MG63 (cell line): ENCODE results near the gene TEX9. TPM values are rescaled to one million over a fixed set of nuclear protein-coding genes. Genes with fewer than 3 reads are reported as not detected.
"Not testable (repeated sequence)": the region's sequence is repeated elsewhere in the genome, so short reads cannot be mapped to it uniquely, and the experiment has no call there.

ENCODE experiments used
- DNase-seq: peaks from one replicate; pipeline ENCODE4 v3.0.0-alpha.2; 2020
- H3K27me3 ChIP-seq: fragments of 250-450 bp; sonication (Bioruptor Pico); 2 replicates; pipeline ENCODE4 v1.5.1; 2020; ENCODE audit warnings: mild to moderate bottlenecking, moderate library complexity
- H3K36me3 ChIP-seq: fragments of 250-450 bp; sonication (Bioruptor Pico); 2 replicates; pipeline ENCODE4 v1.5.1; 2020; ENCODE audit warnings: mild to moderate bottlenecking, moderate library complexity
- H3K4me3 ChIP-seq: fragments of 250-450 bp; sonication (Bioruptor Pico); 2 replicates; pipeline ENCODE4 v1.5.1; 2020; ENCODE audit warnings: mild to moderate bottlenecking, moderate library complexity
- H3K9me3 ChIP-seq: fragments of 250-450 bp; sonication (Bioruptor Pico); 2 replicates; pipeline ENCODE4 v1.5.1; 2020; ENCODE audit warnings: mild to moderate bottlenecking, moderate library complexity
- total RNA-seq: library from RNA; depleted of rRNA; stranded (reverse); fragments of >200 nt; shearing (Covaris generic); gene quantifications from 2 replicates; pipeline ENCODE4 v1.2.3, GENCODE V29; 2014; ENCODE audit warnings: low replicate concordance; rRNA removed

TEX9 gene
- total RNA-seq, result 4.3 TPM in 1 of 2 replicates, not detected in the other

GRCh38 chr15:56365075-56365711 lies at the start of gene TEX9:
TSS of gene TEX9 (plus strand) at chr15:56365426. CDS start at chr15:56365451, 25 bp downstream.
- Histone ChIP-seq H3K27me3 (no peaks in the 10 kb centered on the region), H3K4me3 (peak within 1 kb of the TSS; percentile 56), H3K36me3 (no peaks in the 10 kb centered on the region), H3K9me3 (peaks cover 5% of the 10 kb centered on the region)
- peak; percentile 87 for DNase-seq

- H3K4me3 ChIP-seq, H3K27me3 ChIP-seq: not testable (repeated sequence)
These were observed 48.7 kb upstream of the TEX9 start for GRCh38 chr15:56316561-56316960.

GRCh38 chr15:56320316-56320715 lies 44.9 kb upstream of the TEX9 start:
- Histone ChIP-seq H3K9me3 (0 out of 2 replicates have a peak, but pooled peaks cover 2% of the 10 kb centered on the region), H3K36me3 (no peaks in the 10 kb centered on the region), H3K27me3 (0 out of 2 replicates have a peak, but pooled peaks cover 3% of the 10 kb centered on the region), H3K4me3 (no peak overlapping the region)
- DNase-seq, result no peak

More at GRCh38 chr15:56316561-56316960, 48.7 kb upstream of the TEX9 start:
- H3K9me3 ChIP-seq, H3K36me3 ChIP-seq, DNase-seq: not testable (repeated sequence)

- 0 out of 2 replicates have a peak, but pooled peaks cover 2% of the 10 kb centered on the region for H3K9me3 ChIP-seq
- 0 out of 2 replicates have a peak, but pooled peaks cover 3% of the 10 kb centered on the region for H3K27me3 ChIP-seq
- no peaks in the 10 kb centered on the region for H3K36me3 ChIP-seq
- DNase-seq, result no peak
- no peak overlapping the region for H3K4me3 ChIP-seq
These were observed 44.4 kb upstream of the TEX9 start for GRCh38 chr15:56320861-56321260.

GRCh38 chr15:56322444-56322843 lies 42.8 kb upstream of the TEX9 start:
- Histone ChIP-seq H3K9me3 (0 out of 2 replicates have a peak, but pooled peaks cover 2% of the 10 kb centered on the region), H3K4me3 (no peak overlapping the region)
- no peak for DNase-seq

GRCh38 chr15:56323435-56323834 lies 41.8 kb upstream of the TEX9 start:
- H3K9me3 ChIP-seq, result no peaks in the 10 kb centered on the region
- DNase-seq, result no peak
- H3K27me3 ChIP-seq, result 0 out of 2 replicates have a peak, but pooled peaks cover 3% of the 10 kb centered on the region
- no peak overlapping the region for H3K4me3 ChIP-seq
- H3K36me3 ChIP-seq, result no peaks in the 10 kb centered on the region

More at GRCh38 chr15:56322444-56322843, 42.8 kb upstream of the TEX9 start:
- Histone ChIP-seq H3K27me3 (0 out of 2 replicates have a peak, but pooled peaks cover 3% of the 10 kb centered on the region), H3K36me3 (no peaks in the 10 kb centered on the region)

- no peak overlapping the region for H3K4me3 ChIP-seq
- 0 out of 2 replicates have a peak, but pooled peaks cover 3% of the 10 kb centered on the region for H3K27me3 ChIP-seq
- DNase-seq, result no peak
- no peaks in the 10 kb centered on the region for H3K36me3 ChIP-seq
- no peaks in the 10 kb centered on the region for H3K9me3 ChIP-seq
These were observed 40.0 kb upstream of the TEX9 start for GRCh38 chr15:56325186-56325585.

GRCh38 chr15:56327721-56328502 lies 37.3 kb upstream of the TEX9 start:
- Histone ChIP-seq H3K9me3 (peaks cover 3% of the 10 kb centered on the region), H3K4me3 (no peak overlapping the region), H3K36me3 (no peaks in the 10 kb centered on the region), H3K27me3 (0 out of 2 replicates have a peak, but pooled peaks cover 2% of the 10 kb centered on the region)
- DNase-seq, result no peak

- H3K9me3 ChIP-seq, result no peaks in the 10 kb centered on the region
- DNase-seq, result no peak
- no peak overlapping the region for H3K4me3 ChIP-seq
- H3K36me3 ChIP-seq, result no peaks in the 10 kb centered on the region
- no peaks in the 10 kb centered on the region for H3K27me3 ChIP-seq
These were observed 28.0 kb upstream of the TEX9 start for GRCh38 chr15:56337084-56337725.

- H3K36me3 ChIP-seq, result no peaks in the 10 kb centered on the region
- no peak overlapping the region for H3K4me3 ChIP-seq
- 0 out of 2 replicates have a peak, but pooled peaks cover 3% of the 10 kb centered on the region for H3K27me3 ChIP-seq
- peaks cover 2% of the 10 kb centered on the region; the same call in 1 of the 2 replicates for H3K9me3 ChIP-seq
- peak; percentile 24 for DNase-seq
These were observed 25.6 kb upstream of the TEX9 start for GRCh38 chr15:56339594-56339993.

GRCh38 chr15:56341201-56341600 lies 24.0 kb upstream of the TEX9 start:
- no peak for DNase-seq
- Histone ChIP-seq H3K36me3 (no peaks in the 10 kb centered on the region), H3K27me3 (0 out of 2 replicates have a peak, but pooled peaks cover 3% of the 10 kb centered on the region), H3K9me3 (peaks cover 2% of the 10 kb centered on the region; the same call in 1 of the 2 replicates), H3K4me3 (no peak overlapping the region)

GRCh38 chr15:56342653-56343052 lies 22.6 kb upstream of the TEX9 start:
- Histone ChIP-seq H3K36me3 (no peaks in the 10 kb centered on the region), H3K4me3 (no peak overlapping the region), H3K27me3 (peaks cover 5% of the 10 kb centered on the region; the same call in 1 of the 2 replicates), H3K9me3 (peaks cover 2% of the 10 kb centered on the region; the same call in 1 of the 2 replicates)
- DNase-seq, result no peak

- Histone ChIP-seq H3K9me3 (peaks cover 2% of the 10 kb centered on the region; the same call in 1 of the 2 replicates), H3K36me3 (no peaks in the 10 kb centered on the region)
- DNase-seq, result no peak
These were observed 21.3 kb upstream of the TEX9 start for GRCh38 chr15:56343879-56344278.

GRCh38 chr15:56344336-56344735 lies 20.9 kb upstream of the TEX9 start:
- H3K9me3 ChIP-seq, result peaks cover 2% of the 10 kb centered on the region; the same call in 1 of the 2 replicates
- H3K4me3 ChIP-seq, result no peak overlapping the region
- H3K27me3 ChIP-seq, result peaks cover 5% of the 10 kb centered on the region; the same call in 1 of the 2 replicates
- no peaks in the 10 kb centered on the region for H3K36me3 ChIP-seq
- no peak for DNase-seq

More at GRCh38 chr15:56343879-56344278, 21.3 kb upstream of the TEX9 start:
- Histone ChIP-seq H3K4me3 (no peak overlapping the region), H3K27me3 (peaks cover 5% of the 10 kb centered on the region; the same call in 1 of the 2 replicates)

GRCh38 chr15:56346414-56346813 lies 18.8 kb upstream of the TEX9 start:
- Histone ChIP-seq H3K27me3 (peaks cover 5% of the 10 kb centered on the region; the same call in 1 of the 2 replicates), H3K9me3 (peaks cover 2% of the 10 kb centered on the region; the same call in 1 of the 2 replicates), H3K36me3 (no peaks in the 10 kb centered on the region), H3K4me3 (no peak overlapping the region)
- no peak for DNase-seq

GRCh38 chr15:56349554-56349953 lies 15.7 kb upstream of the TEX9 start:
- no peak overlapping the region for H3K4me3 ChIP-seq
- no peaks in the 10 kb centered on the region for H3K9me3 ChIP-seq
- no peaks in the 10 kb centered on the region for H3K36me3 ChIP-seq
- DNase-seq, result no peak
- peaks cover 2% of the 10 kb centered on the region; the same call in 1 of the 2 replicates for H3K27me3 ChIP-seq
